HG02610 (cell line): ENCODE data around the gene NTNG1.
"Not testable (repeated sequence)": the region's sequence is repeated elsewhere in the genome, so short reads cannot be mapped to it uniquely, and the experiment has no call there.

Source experiments
- ATAC-seq: cut with Tn5 transposase; IDR thresholded peaks from one replicate; pipeline ENCODE4 v1.9.1; 2021; ENCODE audit warnings: mild to moderate bottlenecking, moderate library complexity; ENCODE audit not compliant: unreplicated experiment

The NTNG1 gene

DNA sequence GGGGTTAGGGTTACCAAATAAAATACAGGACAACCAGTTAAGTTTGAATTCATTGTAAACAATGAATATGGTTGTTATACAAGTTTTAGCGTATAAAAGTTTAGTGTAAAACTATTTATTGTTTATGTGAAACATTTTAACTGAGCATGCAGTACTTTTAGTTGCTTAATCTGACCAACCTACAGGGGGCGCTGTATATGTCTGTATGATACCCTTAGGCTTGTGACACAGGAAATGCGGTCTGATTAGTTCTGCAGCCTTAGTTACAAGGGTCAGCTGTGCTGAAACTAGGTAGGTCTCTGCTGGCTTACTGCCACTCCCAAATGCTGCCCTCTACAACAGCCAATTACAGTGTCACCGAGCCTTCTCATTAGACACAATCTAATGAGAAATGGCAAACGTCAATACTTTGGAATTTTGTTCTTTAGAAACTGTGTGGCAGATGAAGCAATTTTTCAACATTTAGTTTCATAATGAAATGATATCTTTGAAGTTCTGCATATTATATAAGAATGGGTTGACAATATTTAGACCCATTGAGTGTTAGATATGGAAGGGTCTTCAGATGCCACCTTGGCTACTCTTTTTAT is 56.2 kb downstream of the NTNG1 start:
- peak; percentile 78 for ATAC-seq

DNA sequence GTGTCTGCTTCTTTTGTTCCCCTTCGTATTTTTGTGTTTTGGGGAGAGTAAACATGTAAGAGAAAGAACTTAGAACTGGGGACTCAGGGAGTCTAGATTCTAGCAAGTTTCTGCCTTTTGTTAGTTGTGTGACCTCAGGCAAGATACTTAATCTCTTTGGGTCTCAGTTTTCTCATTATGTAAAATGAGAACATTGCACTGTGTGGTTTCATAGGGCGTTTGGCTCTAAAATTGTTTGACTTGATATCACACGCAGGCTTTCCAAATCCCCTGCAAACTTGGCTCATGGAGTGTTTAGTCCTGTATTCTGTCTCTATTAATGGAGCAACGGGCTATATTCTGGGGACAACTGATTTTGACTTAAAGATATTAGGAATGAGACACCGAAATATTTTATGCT is 57.7 kb downstream of the NTNG1 start:
- ATAC-seq: no peak

DNA sequence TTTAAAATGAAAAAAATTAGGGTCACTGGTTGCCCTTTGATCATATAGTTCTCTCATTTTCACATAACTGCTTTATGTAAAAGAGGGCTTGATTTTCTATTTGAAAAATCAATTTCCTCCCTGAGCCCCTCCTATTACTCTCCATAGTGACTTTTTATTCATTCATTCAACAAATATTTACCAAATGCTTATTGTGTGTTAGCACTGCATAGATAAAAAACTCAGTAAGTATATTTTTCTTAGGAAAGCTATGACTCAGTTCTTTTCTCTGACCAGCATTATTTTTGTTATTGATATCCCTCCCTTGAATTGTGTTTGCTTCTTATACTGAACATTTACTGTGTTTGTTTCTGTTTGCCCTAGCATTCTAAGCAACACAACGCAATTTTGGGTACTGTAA is 59.8 kb downstream of the NTNG1 start:
- no peak for ATAC-seq

DNA sequence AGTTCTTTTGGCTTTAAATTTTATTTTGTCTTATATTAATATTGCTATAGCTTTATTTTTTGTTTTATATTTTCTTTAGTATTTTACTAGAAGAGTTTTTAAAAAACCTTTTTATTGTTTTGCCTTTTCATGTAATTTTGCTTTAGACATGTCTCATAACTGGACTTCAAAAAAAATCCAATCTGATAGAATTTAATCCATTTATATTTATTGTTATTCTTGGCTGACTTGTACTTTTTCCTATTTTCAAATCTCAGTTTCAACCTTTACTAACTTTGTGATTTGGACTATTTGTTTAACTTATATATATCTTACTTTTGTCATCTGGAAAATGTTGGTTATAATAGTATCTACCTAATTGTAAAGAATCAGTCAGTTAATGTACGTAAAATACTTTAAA is 61.2 kb downstream of the NTNG1 start:
- ATAC-seq: no peak

DNA sequence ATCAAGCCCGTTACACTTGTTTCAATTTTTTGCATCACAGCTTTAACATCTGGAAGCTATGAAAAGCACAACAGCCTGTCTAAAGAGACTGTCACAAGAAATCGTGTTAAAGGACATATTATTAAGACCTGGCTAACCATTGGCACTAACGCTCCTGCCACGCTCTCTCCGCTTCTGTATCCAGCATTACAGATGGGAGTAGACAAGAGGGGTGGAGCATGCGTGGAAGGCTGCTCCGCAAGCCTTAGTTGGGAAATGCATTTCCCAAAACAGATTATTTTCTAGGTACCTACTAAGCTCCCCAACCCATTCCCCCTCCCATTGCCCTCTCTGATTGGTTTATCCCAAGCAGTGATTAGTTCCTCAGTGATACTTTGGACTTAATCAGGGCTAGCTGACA is 72.4 kb downstream of the NTNG1 start:
- ATAC-seq: no peak

DNA sequence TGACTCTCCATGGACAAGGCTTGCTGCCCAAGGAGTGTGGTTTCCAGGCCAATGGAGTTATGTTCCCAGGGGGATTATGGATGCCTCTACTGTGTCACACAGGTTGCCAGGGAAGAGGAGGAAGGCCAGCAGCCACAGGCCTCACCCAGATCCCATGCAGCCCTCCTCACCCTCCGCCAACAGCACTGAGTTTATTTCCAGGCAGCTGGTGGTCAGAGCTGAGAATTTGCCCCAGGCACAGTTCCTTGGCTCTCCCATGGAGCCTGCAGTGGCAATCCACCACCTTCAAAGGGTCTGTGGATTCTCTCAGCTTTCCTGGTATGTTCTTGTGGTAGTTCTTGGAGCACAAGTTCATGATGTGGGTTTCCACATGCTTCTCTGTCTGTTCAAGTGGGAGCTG is 79.2 kb downstream of the NTNG1 start:
- ATAC-seq: no peak

DNA sequence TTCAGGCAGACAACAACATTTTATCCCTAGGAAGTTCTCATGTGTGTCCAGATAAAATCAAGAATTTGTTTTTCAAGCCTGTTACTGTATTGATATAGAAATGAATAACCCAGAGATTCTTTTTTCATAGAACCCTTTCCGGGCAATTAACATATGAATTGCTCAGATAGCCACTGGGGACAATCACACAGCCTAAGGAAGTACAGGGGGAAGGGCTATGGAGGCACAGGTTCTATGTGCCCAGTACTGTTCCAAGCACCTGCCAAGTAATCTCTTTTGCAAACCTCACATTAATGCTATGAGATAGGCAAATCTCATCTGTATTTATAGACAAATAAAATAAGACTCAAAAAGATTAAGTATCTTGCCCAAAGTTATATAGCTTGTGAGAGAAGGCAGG is 84.9 kb downstream of the NTNG1 start:
- no peak for ATAC-seq

DNA sequence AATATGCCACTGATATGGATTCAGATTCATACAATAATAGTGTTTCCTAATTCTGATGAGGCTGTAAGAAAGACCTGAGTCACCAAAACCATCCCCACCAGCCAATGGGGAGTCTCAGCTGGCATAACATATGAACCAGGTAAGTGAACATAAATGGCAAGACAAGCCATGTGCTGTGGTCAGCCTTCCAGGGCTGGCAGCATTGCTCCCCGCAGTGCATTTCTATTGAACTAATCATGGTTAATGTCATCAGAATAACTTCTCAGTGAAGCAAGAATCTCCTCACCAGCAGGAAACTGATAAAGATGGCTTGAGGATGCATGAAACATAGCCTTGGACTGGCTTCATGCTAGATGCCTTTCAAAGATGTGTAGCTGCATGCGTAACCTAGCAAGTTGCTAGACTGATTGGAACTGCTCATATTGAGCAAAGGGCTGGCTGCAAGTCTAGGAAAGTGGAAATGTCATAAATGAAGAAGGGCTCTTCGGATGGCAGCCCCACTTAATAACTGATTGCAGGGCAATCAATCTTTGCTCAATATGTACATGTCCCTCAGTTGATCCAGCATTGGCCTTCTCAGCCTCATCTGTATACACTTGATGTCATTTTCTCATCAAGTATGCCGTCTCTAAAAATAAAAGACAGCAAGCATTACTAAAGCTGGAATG is 88.0 kb downstream of the NTNG1 start:
- ATAC-seq: no peak

DNA sequence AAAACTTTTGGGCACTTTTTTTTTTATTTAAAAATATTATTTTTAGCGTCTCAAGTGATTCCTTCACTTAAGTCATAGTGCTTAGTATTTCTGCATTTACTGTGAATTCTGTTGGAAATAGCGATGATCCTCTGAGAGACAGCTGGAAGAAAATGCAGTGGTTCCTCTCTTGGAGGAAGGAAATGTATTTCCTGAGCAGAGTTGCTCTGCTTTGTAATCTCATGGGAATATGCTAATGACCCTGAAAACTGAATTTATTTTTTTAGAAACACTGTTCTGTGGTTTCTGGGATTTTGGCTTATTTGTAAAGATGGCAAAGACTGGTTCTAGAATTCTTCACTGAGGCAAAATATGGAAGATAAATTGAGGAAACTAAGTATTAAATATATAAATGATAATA is 88.9 kb downstream of the NTNG1 start:
- no peak for ATAC-seq

DNA sequence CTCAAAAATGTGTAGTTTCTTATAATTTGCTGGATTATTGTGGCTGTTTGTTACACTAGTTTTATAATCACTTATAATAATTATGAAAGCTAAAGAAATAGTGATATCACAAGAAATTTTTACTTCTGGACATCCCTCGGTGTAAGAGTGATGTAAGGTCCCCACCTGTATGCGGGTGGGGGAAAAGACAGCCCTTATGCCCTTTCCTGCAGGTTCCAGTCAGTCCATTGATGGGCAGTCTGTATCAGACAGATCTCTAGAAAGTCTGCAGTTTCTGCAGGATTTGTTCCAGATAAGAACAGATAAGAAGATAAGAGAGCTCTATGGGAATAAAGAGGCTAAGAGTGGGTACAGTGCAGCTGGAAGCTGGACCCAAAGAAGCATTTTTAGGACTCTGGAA is 89.3 kb downstream of the NTNG1 start:
- ATAC-seq: no peak

DNA sequence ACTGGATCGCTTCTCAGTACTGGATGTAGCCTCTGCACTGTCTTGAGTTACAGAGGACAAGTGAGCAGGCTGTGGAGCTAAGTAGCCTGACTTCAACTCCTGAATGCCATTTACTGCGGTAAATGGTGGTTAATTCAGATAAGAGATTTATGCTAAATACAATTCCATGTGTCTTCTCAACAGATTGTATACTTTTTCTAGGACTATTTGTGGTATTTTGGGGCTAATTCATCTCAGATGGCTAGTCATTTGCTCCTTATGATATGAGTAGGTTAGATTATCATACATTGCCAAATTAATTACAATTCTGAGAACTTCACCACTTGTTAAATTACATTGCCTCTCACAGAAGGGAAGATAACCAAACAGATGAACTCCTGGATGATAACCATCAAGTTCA is 90.5 kb downstream of the NTNG1 start:
- no peak for ATAC-seq

DNA sequence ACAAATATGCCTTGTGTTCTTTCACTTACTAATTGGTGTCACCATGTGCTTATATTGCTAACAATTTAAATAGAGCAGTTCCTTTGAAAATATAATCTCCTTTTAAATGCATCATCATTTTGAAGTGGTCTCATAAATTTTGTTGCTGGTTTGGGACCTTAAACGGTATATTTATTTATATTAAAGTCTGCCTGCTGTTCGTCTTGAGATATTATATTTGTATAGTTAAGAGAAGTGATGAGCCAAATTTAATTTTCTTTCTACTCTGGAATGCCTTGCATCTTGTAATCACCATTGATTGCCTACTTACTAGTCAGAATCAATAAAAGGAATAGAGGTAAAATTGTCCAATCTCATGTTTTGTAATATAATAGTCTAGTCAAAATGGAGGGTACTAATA is 91.6 kb downstream of the NTNG1 start:
- ATAC-seq: no peak

DNA sequence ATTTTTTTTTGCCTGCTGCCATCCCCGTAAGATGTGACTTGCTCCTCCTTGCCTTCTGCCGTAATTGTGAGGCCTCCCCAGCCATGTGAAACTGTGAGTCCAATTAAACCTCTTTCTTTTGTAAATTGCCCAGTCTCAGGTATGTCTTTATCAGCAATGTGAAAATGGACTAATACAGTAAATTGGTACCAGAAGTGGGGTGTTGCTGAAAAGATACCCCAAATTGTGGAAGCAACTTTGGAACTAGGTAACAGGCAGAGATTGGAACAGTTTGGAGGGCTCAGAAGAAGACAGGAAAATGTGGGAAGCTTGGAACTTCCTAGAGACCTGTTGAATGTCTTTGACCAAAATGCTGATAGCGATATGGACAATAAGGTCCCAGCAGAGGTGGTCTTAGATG is 95.9 kb downstream of the NTNG1 start:
- not testable (repeated sequence) for ATAC-seq

DNA sequence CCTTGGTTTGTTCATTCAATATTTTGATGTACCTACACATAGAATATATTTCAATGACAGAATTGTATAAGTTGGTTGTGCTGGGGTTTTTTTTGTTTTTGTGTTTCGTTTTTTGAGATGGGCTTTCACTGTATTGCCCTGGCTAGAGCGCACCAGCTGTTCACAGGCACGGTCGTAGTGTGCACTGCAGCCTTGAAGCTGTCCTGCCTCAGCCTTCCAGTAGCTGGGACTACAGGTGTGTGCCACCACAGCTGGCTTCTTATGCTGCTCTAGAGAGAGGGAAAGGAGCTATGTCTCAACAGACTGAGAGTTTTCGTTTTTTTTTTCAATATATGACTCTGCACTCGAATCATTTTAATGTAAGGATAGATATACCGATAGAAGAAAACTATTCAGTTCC is 102.6 kb downstream of the NTNG1 start:
- no peak for ATAC-seq

DNA sequence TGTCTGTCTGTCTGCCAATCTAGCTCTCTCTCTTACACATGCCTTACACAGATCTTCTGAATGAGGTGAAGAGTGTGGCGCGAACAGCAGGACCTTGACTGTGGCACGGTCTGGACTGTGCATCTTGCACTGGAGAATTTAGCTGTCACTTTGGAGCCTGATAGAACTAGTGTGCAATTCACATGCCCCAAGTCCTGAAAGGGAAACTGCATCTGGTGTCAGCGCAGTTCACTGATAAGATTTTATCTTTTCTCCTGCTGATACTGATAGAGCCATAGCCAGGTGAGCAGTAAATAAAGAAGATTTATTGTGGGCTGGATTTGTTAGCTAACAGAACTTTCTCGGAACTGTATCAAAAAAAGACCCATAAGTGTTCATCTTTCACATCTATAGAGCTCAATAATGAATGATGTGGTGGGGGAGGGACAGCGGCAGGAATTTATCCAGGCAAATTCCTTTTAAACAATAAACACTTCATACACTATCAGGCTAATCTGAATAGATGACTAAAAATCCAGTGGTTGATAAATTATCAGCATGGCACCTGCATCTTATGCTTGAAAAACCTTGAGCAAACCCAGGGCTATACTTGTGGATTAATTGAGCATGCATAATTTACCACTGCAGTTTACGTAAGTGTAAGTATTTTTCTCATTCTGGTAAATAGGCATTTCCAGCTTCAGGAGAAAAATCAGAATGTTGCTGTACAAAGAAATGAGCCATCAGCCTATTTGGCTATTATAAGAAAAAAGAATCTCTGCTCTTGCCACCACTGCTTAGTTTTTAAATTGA is 104.1 kb downstream of the NTNG1 start:
- ATAC-seq: no peak

DNA sequence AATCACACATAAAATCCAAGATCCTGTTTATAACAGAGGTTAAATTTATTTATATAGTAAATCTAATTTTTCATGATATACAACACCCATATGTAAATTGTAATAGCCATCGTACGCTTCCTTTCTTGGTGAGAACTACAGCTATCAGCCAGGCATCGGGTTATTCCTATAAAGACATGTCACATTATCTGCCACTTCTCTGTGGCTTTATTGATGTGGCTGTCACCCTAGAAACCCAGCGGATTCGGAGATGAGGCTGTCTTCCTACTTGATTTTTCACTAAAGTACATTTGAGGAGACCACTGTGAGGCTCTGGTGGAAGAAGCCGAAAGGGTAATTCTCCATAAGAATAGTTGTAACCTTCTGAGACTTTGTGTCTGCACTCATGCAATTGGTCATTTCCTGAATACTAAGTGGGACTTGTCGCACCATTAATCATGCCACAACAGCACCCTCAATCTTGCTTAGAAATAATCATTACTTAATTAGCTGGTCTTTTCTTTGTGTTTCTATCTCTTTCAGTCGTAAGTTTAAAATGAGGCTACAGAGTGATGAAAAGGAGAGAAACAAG is 106.0 kb downstream of the NTNG1 start:
- no peak for ATAC-seq

DNA sequence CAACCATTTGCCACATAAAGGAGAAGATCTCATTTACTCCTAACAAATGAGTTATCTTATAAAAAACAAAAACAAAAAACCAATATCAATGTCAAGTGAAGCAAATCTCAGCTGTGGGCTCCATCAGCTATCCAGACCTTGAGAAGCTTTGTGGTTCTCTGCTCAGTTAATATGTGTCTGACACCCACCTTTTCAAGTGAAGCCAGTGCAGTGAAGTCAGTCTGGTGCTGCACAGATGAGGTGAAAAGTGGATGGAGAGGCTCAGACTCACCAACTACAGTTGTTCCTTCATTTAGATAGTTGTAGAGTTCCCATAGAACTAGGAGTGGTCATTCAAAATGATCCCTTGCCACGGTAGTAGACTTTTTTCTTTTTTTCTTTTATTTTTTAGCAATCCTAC is 106.8 kb downstream of the NTNG1 start:
- no peak for ATAC-seq

DNA sequence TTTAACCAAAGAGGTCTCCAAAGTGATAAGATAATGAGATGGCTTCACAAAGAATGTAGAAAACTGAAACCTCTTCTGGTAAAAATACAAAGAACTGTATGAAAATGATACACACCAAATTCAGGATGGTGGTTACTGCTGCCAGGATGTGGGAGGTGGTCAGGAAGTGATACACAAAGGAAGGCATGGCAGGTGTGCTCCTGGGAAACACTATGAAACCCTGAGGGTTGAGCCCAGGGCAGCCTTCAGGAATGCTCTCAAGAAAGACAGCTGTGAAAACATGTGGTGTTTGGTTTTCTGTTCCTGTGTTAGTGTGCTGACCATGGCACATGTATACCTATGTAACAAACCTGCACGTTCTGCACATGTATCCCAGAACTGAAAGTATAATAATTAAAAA is 109.3 kb downstream of the NTNG1 start:
- ATAC-seq: no peak

DNA sequence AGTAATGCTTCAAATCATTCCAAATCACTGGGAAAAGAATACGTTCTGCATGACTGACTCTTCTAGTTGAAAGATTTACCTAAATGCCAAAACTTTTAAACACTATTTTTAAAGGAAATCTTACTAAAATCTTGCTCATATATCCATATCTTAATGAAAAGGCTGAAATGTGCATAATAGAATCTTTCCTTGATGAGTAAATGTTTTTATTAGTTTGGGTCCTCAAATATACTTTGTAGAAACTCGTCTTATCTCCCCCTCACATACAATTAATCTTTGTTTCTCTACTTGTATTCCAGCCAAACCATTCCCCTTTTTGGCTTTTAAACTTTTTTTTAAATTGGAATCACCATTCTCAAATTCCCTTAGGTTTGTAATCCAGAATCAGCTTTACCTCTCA is 110.2 kb downstream of the NTNG1 start:
- ATAC-seq: no peak

DNA sequence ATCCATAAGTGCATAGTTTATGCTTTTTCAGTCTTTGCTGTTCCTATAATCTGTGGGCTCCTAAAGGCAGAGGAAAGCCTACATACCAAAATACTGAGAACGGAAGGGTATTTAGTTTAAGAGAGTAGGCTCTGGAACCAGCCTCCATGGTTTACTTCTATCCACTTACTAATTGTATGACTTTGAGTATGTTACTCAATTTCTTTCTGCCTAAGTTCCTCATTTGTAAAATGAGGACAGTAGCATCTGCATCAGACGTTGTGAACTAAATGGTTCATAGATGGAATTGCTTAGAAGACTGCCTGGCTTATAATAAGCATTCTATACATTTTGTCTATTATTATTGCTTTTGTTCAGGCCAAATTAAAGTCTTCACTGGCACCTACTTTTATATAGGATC is 111.0 kb downstream of the NTNG1 start:
- no peak for ATAC-seq

DNA sequence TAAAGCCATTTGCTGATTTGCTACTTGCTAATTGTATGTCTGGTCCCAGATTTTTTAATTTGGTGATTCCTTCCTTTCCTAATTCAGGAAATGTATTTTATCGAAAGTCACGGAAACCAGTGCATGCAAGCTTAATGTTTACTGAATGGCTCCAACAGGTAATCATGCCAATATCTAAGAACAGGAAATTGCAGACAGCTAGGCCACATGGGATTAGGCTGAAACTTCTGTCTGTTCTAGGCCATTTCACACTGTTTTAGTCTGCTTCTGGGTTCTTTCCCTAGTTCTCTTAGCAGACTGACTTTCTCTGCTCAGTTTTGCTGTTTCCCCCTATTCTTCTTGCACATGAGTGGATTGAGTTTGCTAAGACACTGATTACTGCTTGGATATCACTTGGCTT is 111.4 kb downstream of the NTNG1 start:
- ATAC-seq: no peak

DNA sequence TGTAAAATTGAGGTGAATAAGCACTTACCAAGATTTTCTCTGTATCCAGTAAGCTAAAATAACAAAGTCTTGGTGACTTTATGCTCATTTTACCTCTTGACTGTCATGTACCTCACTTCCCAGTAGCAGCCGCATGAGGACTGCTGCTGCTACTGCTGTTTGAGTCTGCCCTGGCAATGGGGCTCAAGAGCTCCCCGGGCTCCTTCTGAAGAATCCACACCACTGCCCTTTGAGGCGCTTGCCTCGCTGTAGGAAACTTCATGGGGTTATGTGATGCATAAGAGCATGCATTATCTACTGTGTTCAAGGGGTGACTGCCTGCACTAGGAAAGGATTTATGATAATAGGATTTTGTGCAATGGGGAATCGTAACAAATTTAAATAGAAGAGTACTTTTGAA is 113.5 kb downstream of the NTNG1 start:
- no peak for ATAC-seq
